GM12891 (cell line): ENCODE data around the gene DHX58.

Source experiments
- DNase-seq: peaks from one replicate; pipeline ENCODE4 v3.0.0; 2011; ENCODE audit warnings: low spot score; ENCODE audit not compliant: insufficient read length
- FAIRE-seq: peaks from 2 replicates; lab custom pipeline; 2011; peaks lifted over from hg19 to GRCh38; lab: Jason Lieb, UNC
- PAX5 ChIP-seq: IDR thresholded peaks from 2 replicates; pipeline ENCODE4 v1.6.1; 2011; ENCODE audit warnings: low read length, moderate library complexity, mild to moderate bottlenecking; ENCODE audit not compliant: insufficient read depth, severe bottlenecking
- POLR2A ChIP-seq: IDR thresholded peaks from 2 replicates; pipeline ENCODE4 v1.6.1; 2011; ENCODE audit warnings: low read depth, low read length, control low read depth
- POLR2AphosphoS5 ChIP-seq: IDR thresholded peaks from 2 replicates; pipeline ENCODE4 v1.6.1; 2011; ENCODE audit warnings: low read depth, low read length, control low read depth
- POU2F2 ChIP-seq: IDR thresholded peaks from 2 replicates; pipeline ENCODE4 v1.6.1; 2011; ENCODE audit warnings: low read depth, mild to moderate bottlenecking, control low read depth, low read length, moderate library complexity
- SPI1 ChIP-seq: IDR thresholded peaks from 2 replicates; pipeline ENCODE4 v1.6.1; 2011; ENCODE audit warnings: low read depth, low read length, control low read depth
- TAF1 ChIP-seq: IDR thresholded peaks from 2 replicates; pipeline ENCODE4 v1.6.1; 2011; ENCODE audit warnings: low read depth, low read length, control low read depth

Gene DHX58

DNA sequence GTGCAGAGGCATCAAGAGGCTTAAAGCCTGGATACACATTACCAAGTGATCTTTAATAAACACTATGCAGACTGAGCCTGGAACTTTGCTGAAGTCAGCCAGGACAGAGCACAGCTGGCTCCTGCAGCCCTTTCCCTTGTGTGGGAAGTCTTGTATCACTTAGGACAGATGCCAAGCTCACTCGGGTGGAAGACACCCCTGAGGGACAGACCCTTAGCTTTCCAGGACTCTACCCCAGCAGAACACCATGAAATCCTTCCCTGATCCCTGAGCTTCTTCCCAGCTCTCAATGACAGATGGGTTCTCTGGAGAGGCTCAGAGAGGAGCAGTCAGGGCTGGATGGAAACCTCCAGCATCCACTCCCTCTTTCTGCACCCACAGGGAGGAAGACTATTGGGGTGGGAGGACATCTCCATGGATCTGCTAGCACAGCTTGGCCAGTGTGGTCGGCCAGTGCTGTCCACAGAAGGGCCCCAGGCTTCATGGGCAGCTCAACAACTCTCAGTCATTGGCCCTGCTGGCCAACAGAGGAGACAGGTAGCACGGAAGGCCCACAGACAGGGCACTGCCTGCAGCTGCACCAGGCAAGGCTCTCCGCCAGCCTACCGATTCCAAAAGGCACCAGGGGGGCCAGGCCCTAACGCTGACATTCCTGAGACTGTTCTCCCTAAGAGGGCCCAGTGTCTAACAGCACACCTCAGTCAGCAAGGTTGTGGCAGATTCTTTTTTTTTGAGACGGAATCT is 26.4 kb upstream of the DHX58 start:
- DNase-seq (no peak), FAIRE-seq (no peak)
- TF ChIP-seq POU2F2 (no peak), PAX5 (no peak), POLR2AphosphoS5 (no peak), POLR2A (no peak), SPI1 (no peak), TAF1 (no peak)

DNA sequence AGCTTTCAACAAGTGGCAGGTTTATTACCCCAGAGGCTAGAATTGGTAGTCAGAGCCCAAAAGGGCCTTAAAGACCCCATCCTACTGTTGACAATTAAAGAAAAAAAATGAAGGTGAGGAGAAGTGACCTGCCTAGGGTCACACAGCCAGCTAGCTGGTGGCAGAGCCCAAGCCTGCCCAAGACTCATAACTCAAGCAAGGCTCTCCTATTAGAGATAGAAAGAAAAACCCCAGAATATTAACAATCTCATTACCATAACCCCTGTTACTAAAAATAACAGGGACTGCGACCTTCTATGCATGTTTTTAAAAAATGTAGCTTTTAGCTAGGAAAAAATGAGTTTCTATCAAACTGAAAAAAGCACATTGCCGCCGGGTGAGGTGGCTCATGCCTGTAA is 24.1 kb upstream of the DHX58 start:
- no peak for TF ChIP-seq POU2F2
- TF ChIP-seq PAX5: no peak
- no peak for TF ChIP-seq SPI1
- FAIRE-seq: no peak
- DNase-seq: no peak

DNA sequence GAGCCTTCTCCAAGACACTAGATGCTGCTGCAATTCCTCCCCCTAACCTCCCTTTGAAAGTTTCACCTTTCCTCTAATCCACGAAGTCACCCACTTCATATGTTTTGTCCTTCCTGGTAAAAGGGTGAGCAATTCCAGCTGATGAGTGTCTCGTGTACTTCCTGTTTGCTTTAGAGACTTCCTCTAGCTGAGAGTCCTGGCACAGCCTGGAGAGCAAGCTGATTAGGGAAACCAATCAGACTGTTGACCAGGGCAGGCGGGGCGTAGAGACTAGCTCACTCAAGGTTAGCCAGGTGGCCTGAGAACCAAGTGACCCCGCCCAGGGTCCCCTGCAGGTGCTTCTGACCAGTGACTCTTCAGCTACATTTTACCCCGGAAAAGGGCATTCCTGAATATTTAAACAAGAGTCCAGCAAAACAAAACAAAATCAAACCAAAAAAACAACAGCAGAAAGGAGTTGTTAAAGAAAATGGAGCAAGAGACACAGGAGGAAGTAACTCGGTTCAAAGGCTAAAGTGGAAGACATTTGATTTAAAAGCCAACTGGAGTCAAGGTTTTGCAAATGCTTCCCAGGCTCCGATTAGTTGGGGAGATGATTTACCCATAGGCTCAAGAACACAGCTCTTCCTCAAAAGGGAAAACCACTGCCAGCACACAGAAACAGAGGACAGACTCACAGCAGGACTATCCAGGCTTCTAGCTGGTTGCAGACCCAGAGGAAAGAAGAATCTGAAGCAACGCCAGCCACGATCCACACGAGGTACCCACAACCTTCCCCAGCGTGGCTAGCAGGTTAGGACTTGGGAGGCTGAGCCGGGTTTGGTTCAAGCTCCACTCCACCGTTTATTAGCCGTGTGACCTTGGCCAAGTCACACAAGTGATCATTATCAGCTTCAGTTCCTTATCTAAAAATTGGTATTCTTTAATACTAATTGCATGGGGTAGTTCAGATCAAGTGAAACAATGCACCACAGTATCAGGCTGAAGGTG is 23.4 kb upstream of the DHX58 start:
- peak; percentile 80 for FAIRE-seq
- no peak for DNase-seq
- TF ChIP-seq SPI1 (no peak), POLR2A (no peak), POU2F2 (no peak), POLR2AphosphoS5 (no peak), TAF1 (no peak), PAX5 (no peak)

DNA sequence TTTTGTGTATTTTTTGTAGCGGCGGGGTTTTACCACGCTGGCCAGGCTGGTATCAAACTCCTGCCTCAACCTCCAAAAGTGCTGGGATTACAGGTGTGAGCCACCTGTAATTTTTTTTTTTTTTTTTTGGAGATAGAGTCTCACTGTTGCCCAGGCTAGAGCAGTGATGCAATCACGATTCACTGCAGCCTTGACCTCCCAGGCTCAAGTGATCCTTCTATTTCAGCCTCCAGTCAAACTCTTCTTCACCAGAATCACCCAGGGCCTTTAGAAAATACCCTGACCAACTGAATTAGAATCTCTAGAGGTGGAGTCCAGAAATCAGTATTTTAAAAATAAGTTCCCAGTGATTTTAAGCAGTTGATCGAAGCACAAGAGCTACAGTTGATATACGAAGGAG is 22.6 kb upstream of the DHX58 start:
- no peak for DNase-seq
- TF ChIP-seq SPI1: no peak
- no peak for TF ChIP-seq POU2F2
- no peak for TF ChIP-seq PAX5
- TF ChIP-seq POLR2A: no peak
- no peak for TF ChIP-seq POLR2AphosphoS5
- TF ChIP-seq TAF1: no peak
- FAIRE-seq: no peak

DNA sequence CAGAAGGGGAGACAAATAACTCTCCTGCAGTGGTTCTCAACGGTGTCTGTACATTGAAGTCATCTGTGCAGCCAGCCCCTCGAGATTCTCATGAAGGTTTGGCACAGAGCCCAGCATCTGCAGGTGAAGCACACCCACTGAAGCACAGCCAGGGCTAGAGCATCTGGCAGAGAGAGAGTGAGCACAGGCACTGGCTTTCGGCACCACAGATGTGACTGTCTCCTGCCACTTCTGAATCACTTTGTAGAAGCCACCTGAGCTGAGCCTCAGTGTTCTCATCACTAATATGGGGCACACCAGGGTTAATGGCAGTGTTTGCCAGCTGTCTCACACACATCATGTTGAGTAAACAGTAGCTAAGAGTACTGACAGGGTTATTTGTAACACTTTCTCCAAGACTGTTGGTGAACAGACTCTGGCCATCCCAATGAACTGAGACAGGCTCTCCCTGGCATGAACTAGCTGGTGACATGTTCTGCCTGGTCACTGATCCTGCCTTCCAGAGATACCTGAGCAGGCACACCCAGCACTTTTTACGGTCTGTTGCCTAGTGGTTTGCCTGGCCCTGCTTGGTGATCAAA is 21.0 kb upstream of the DHX58 start:
- FAIRE-seq (peak; percentile 90), DNase-seq (no peak)
- no peak for TF ChIP-seq SPI1
- no peak for TF ChIP-seq POLR2AphosphoS5
- no peak for TF ChIP-seq POU2F2
- TF ChIP-seq POLR2A: no peak
- no peak for TF ChIP-seq TAF1
- no peak for TF ChIP-seq PAX5

DNA sequence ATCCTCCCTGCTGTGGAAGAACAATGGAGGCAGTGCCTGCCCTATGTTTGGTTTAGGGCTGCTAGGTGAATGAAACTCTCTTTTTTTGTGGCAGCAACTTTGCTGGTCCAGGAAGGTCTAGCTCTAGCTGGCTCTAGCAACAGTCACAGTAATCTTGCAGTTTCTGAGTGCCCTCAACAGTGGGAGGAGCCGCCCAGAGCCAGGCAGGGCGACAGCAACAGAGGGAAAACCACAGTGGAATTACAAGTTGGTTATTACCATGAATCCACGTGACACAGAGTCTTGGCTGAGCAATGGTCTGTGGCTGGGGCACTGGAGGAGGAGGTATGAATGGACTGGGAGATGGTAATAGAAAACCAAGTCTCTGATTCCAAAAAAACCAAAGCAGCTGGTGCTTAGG is 20.4 kb upstream of the DHX58 start:
- FAIRE-seq (peak; percentile 41), DNase-seq (no peak)
- TF ChIP-seq POLR2A (no peak), SPI1 (no peak), POU2F2 (no peak), PAX5 (no peak), POLR2AphosphoS5 (no peak), TAF1 (no peak)

DNA sequence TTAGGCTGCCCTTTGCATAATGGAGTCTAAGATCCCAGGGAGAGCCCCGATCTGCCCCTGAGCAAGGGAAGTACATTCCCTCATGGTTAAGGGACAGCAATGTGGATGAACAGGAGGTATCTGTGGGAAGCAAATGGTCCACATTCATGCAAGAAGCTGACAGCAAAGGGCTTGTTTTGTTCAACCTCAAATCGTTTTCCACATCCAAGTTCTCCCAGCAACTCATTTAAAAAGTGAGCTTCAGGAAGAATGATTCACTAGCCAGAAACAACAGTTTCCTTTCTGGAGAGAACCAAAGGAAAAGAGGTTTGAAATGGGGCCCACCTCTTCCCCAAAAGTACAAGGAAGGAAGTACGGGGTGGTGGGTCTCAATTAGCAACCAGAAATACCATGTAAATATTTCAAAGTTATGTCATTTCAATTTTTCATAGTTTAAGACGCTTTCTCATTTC is 19.5 kb upstream of the DHX58 start:
- no peak for TF ChIP-seq POLR2A
- no peak for TF ChIP-seq POLR2AphosphoS5
- no peak for TF ChIP-seq POU2F2
- TF ChIP-seq TAF1: no peak
- TF ChIP-seq SPI1: no peak
- TF ChIP-seq PAX5: no peak
- DNase-seq (no peak), FAIRE-seq (no peak)

DNA sequence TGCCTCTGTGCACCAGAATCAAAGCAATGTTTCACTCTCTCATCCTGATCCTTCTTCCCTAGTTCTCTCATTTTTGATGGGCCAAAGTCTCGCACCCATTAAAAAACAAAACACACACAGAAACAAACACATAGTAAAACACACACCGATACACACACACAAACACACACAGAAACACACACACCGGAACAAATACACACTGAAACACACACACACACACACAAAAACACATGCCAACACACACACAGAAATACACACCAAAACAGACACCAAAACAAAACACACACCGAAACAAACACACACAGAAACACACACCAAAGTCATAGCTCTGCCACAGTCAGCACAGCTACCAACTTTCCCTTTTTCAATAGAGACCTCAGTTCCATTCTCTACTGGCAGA is 18.7 kb upstream of the DHX58 start:
- FAIRE-seq (peak; percentile 66), DNase-seq (no peak)
- TF ChIP-seq POU2F2 (no peak), POLR2AphosphoS5 (no peak), SPI1 (no peak), TAF1 (no peak), POLR2A (no peak), PAX5 (no peak)

DNA sequence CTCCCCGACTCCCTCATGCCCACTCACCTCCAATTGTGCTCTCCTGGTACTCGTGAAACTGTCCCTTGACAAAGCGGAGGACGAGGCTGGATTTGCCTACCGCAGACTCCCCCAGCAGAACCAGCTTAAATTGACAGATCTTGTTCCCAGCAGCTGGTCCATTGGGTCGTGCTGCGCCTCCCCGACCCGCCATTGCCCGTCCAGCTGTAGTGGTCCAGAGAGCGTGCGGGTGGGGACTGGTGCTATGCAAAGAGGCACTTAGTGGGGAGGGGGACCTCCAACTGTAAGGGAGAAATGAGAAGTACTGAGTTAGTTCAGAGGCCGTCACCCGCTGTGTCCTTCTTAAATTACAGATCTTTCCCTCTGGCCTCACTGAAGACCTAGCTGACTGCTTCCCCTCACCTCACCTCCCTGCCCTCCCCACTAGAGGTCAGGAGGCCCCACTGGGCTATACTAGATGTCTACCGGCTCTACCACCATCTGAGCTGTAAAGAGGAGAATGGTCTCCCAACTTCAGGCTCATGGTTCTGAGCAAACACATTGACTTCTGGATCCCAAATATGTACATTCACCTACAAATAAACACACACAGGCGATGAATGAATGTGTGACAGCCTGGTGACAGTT is 17.9 kb upstream of the DHX58 start:
- no peak for TF ChIP-seq PAX5
- no peak for TF ChIP-seq POLR2AphosphoS5
- no peak for TF ChIP-seq TAF1
- no peak for TF ChIP-seq POLR2A
- TF ChIP-seq POU2F2: no peak
- TF ChIP-seq SPI1: no peak
- no peak for FAIRE-seq
- no peak for DNase-seq
